Kidney (tissue), 14 donors: ENCODE data around the gene ADAMTSL5. TPM values are rescaled to one million over a fixed set of nuclear protein-coding genes. Genes with fewer than 3 reads are reported as not detected.
"Not testable (repeated sequence)": the region's sequence is repeated elsewhere in the genome, so short reads cannot be mapped to it uniquely, and the experiment has no call there.

Source experiments
- DNase-seq, 5 donors: peaks; one replicate each; pipeline ENCODE4 v3.0.0-alpha.2; 2013 to 2020
- FAIRE-seq: peaks from 2 replicates; lab custom pipeline; 2012; peaks lifted over from hg19 to GRCh38; lab: Jason Lieb, UNC
- H3K27ac ChIP-seq, 2 donors: one replicate each; pipeline ENCODE4 v1.7.0; 2013; ENCODE audit warnings: low read depth in 2 of 2, low read length in 2 of 2, inconsistent platforms in 1 of 2
- H3K27me3 ChIP-seq: one replicate; pipeline ENCODE4 v1.7.1; 2013; ENCODE audit warnings: low read length, inconsistent platforms; ENCODE audit not compliant: control insufficient read depth, insufficient read depth
- H3K36me3 ChIP-seq, 3 donors: one replicate each; pipeline versions ENCODE4 v1.7.0 to v1.7.1; 2013; ENCODE audit warnings: low read length in 3 of 3, control low read depth in 1 of 3, inconsistent platforms in 1 of 3; ENCODE audit not compliant: insufficient read depth in 3 of 3, control insufficient read depth in 2 of 3
- H3K4me1 ChIP-seq, 3 donors: one replicate each; pipeline versions ENCODE4 v1.7.0 to v1.7.1; 2013; ENCODE audit warnings: low read length in 3 of 3, inconsistent platforms in 1 of 3, low read depth in 1 of 3; ENCODE audit not compliant: control insufficient read depth in 2 of 3, insufficient read depth in 2 of 3
- H3K4me3 ChIP-seq, 3 donors: one replicate each; pipeline versions ENCODE4 v1.7.0 to v1.8.1; 2013; ENCODE audit warnings: low read length in 3 of 3, control low read depth in 1 of 3, inconsistent platforms in 1 of 3
- H3K9ac ChIP-seq, 3 donors: one replicate each; pipeline versions ENCODE4 v1.7.0 to v1.7.1; 2013; ENCODE audit warnings: low read length in 3 of 3, control low read depth in 1 of 3, inconsistent platforms in 1 of 3
- H3K9me3 ChIP-seq, 3 donors: one replicate each; pipeline versions ENCODE4 v1.7.0 to v1.7.1; 2013; ENCODE audit warnings: low read length in 3 of 3, control low read depth in 1 of 3, inconsistent platforms in 1 of 3; ENCODE audit not compliant: control insufficient read depth in 2 of 3, insufficient read depth in 1 of 3
- CTCF ChIP-seq: IDR thresholded peaks from 3 replicates; pipeline ENCODE4 v1.5.1; 2012; ENCODE audit warnings: mild to moderate bottlenecking, moderate library complexity, borderline replicate concordance; ENCODE audit not compliant: insufficient read depth; ENCODE audit errors: extremely low read depth
- intact Hi-C: fragments of 100-400 bp; cut with DNase I; formaldehyde crosslinking; loops from one replicate; pipeline ENCODE4 v1.11.1; 2022
- polyA plus RNA-seq: library from polyadenylated mRNA; stranded (reverse); fragments of 350-450 nt; fragmentation: Illumina TruSeq; extraction: RNeasy Lipid Tissue Mini Kit (QIAGEN cat#74804); gene quantifications from one replicate; pipeline ENCODE4 v1.2.3, GENCODE V29; 2014; ENCODE audit warnings: low read depth, low replicate concordance; ENCODE audit not compliant: insufficient read depth
- total RNA-seq: library from RNA; stranded (reverse); fragmentation: NEBNext Ultra II Directional; extraction: Animal tissue kit (Norgen Biotek cat#: 25700); gene quantifications from one replicate; pipeline ENCODE4 v1.2.1, GENCODE V29; 2021
- donor health status: control.
- donor health status: control.
- donor health status: control.
- donor health status: control.
- donor health status: control.
- donor health status: DM: yes; HTN: yes; CAD: no.
- donor health status: Normal renal cell carcinoma (clear cell type).

ADAMTSL5 gene
- total and polyA plus RNA-seq, 2 donors from 2014 or later = 1.4 to 4.6 TPM

GRCh38 chr19:1520203-1520780, 7.5 kb upstream of the ADAMTSL5 start:
- H3K4me1 ChIP-seq = peaks cover 0 to 4% (median 0%) of the 10 kb centered on the region in 3 donors
- no peak for TF ChIP-seq CTCF
- H3K4me3 ChIP-seq = no peak overlapping the region
- FAIRE-seq = no peak
- peaks cover 9% of the 10 kb centered on the region for H3K27me3 ChIP-seq
- H3K36me3 ChIP-seq = no peaks in the 10 kb centered on the region
- no peak for DNase-seq
- H3K27ac ChIP-seq = no peak overlapping the region
- peaks cover 0 to 2% (median 0%) of the 10 kb centered on the region in 3 donors for H3K9me3 ChIP-seq
- intact Hi-C loops = no loop called here
- H3K9ac ChIP-seq = no peak overlapping the region

GRCh38 chr19:1519802-1520201, 7.0 kb upstream of the ADAMTSL5 start:
- H3K27ac ChIP-seq, H3K4me3 ChIP-seq, H3K9ac ChIP-seq, DNase-seq, H3K4me1 ChIP-seq, intact Hi-C loops, H3K36me3 ChIP-seq, FAIRE-seq, H3K9me3 ChIP-seq, H3K27me3 ChIP-seq: not testable (repeated sequence)

GRCh38 chr19:1518471-1518870, 5.7 kb upstream of the ADAMTSL5 start:
- no peak overlapping the region for H3K9ac ChIP-seq
- no peak overlapping the region for H3K4me3 ChIP-seq
- no peak for FAIRE-seq
- no peak for DNase-seq
- H3K36me3 ChIP-seq = no peaks in the 10 kb centered on the region
- intact Hi-C loops = no loop called here
- no peaks in the 10 kb centered on the region for H3K27me3 ChIP-seq
- H3K9me3 ChIP-seq = no peaks in the 10 kb centered on the region
- H3K4me1 ChIP-seq = no peaks in the 10 kb centered on the region
- TF ChIP-seq CTCF = no peak
- H3K27ac ChIP-seq = no peak overlapping the region

GRCh38 chr19:1516395-1516753, 3.6 kb upstream of the ADAMTSL5 start:
- DNase-seq (no peak), FAIRE-seq (no peak)
- intact Hi-C loops = no loop called here
- no peak for TF ChIP-seq CTCF
- no peaks in the 10 kb centered on the region for H3K36me3 ChIP-seq
- H3K9ac ChIP-seq = no peak overlapping the region
- H3K9me3 ChIP-seq = no peaks in the 10 kb centered on the region
- H3K4me3 ChIP-seq = no peak overlapping the region
- H3K4me1 ChIP-seq = no peaks in the 10 kb centered on the region
- no peaks in the 10 kb centered on the region for H3K27me3 ChIP-seq
- no peak overlapping the region for H3K27ac ChIP-seq
